GM19438 (cell line): Measurements from ENCODE around the gene COL20A1.

Experiments used
- ATAC-seq: cut with Tn5 transposase; IDR thresholded peaks from one replicate; pipeline ENCODE4 v1.9.1; 2021; ENCODE audit warnings: low read depth; ENCODE audit not compliant: unreplicated experiment

The COL20A1 gene

GRCh38 chr20:63357921-63358905 is 65.2 kb downstream of the COL20A1 start:
- ATAC-seq = no peak

DNA sequence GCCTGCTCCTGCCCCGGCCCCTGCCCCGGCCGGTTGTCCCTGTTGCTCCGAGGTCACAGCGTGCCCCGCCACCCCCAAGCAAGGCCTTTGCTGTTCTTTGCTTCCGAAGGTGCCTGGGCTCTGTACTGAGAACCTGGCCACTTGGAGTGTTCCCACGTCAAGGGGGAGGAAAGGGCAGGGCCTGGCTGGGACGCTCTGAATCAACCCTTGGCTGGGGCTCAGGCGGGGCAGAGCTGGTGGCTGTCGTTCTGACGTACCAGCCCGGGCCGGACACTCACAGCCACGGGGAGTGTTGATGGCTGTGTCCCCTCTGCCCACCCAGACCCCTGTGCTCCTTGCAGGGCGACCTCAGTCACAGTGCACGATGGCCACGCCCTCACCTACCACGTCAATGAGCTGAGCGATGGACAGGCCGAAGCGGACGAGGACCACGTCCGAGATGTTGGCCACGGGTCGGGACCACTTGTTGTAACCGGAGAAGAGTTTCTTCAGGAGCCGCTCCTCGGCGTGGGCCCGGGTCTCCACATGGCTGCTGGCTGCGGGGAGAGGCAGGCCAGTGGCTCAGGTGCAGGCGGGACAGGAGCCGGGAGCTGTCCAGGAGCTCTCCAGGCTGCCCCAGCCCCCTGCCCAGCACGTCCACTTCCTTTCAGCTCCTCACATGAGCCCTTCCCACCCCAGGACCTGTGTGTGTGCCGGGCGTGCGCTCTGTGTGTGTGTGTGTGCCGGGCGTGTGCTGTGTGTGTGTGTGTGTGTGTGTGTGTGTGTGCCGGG is 66.4 kb downstream of the COL20A1 start:
- no peak for ATAC-seq

- ATAC-seq = no peak
Measured at GRCh38 chr20:63359937-63360849, 67.2 kb downstream of the COL20A1 start.

DNA sequence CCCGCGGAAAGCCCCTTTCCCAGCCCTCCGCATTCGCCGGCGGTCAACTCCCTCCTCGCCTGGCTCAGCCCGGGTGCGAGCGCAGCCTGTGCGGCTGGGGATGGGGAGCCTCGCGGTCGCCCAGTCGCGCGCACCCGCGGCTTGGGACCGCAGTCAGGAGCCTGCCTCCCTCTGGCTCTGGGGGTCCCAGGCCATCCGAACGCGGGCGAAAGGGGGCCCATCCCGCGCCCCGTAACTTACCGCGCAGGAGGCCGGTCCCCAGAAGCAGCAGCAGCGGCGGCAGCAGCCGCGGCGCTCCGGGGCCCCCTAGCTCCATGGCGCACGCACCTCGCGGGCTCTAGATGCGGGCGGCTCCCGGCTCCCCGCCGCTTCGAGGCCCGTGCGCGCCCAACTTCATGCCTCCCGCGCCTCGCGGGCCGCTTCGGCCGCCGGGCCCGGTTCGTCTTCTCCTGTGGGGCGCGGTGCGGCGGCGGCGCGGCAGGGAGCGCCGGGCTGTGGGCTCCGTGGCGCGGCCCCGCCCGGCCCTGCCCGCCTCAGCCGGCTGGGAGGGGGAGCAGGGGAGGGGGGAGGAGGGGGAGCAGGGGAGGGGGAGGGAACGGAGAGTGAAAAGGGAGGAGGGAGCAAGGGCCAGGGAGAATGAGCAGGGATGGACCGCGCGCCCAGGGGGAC is 68.0 kb downstream of the COL20A1 start, which contains the start of gene CHRNA4:
TSS of gene CHRNA4 (minus strand) at position 500 of the 669 bp plus-strand sequence. CDS start at position 316, 184 bp downstream.
- no peak for ATAC-seq

- ATAC-seq = no peak
Measured at GRCh38 chr20:63361519-63362435, 68.8 kb downstream of the COL20A1 start.

- no peak for ATAC-seq
Measured at GRCh38 chr20:63362436-63363009, 69.5 kb downstream of the COL20A1 start.

GRCh38 chr20:63363013-63363957 is 70.3 kb downstream of the COL20A1 start:
- no peak for ATAC-seq

DNA sequence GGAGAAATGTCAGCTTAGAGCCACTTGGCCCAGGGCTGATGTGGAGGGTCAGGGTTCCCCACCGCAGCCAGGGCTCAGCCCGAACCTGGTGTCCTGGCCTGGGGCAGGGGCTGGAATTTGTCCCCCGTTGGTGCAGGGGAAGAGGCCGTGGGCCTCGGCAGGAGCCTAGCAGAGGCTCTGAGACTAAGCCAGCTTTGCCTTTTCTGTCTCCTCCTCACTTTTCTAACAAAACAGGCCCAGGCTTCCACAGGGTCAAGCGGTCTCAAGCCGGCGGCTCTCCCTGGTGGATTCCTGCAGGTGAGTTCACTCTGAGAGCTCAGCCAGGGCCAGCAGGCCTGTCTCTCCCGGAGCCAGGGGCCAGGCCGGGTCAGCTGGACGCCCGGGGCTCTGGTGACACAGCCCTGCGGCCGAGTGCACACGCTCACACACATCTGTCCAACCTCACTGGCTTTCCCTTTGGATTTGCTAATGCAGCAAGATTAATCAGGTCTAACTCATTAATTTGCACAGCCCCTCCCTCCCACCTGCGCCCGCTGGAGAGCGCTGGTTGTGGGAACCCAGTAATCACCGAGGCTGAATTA is 71.1 kb downstream of the COL20A1 start:
- no peak for ATAC-seq

- ATAC-seq = no peak
Measured at GRCh38 chr20:63364801-63365585, 72.0 kb downstream of the COL20A1 start.

DNA sequence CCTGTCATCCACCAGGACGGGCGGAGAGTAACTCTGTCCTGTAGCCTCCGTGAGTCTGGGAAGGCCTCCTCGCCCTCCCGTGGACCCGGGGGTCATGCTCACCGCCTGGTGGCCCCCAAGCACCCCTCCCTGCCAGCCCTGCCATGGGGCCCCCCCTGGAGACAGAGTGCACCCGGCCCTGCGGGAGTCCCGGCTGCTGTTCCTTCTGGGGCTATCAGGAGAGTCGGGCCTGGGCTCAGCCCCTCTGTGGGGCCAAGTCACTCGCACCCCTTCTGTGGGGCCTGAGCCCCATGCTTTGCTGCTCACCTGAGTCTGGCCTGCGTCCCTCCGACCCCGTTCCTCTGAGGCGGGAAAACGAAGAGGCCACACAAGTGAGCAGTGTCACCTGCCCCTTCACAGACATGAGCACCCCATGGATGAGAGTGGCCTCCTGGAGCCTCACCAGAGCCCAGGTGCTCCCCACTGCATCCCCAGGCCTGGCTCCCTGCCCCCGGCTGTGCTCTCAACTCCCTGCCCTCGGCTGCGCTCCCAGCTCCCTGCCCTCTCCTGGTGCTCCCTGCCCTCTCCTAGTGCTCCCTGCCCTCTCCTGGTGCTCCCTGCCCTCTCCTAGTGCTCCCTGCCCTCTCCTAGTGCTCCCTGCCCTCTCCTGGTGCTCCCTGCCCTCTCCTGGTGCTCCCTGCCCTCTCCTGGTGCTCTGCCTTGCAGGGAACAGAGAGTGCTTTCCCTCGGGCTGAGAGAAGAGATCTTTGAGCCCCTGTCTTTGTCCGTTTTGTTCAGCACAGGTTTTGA is 72.8 kb downstream of the COL20A1 start:
- ATAC-seq = no peak

GRCh38 chr20:63366390-63367365 is 73.7 kb downstream of the COL20A1 start:
- ATAC-seq = no peak

- no peak for ATAC-seq
Measured at GRCh38 chr20:63367446-63368055, 74.6 kb downstream of the COL20A1 start.

- no peak for ATAC-seq
Measured at GRCh38 chr20:63368151-63368550, 75.2 kb downstream of the COL20A1 start.

DNA sequence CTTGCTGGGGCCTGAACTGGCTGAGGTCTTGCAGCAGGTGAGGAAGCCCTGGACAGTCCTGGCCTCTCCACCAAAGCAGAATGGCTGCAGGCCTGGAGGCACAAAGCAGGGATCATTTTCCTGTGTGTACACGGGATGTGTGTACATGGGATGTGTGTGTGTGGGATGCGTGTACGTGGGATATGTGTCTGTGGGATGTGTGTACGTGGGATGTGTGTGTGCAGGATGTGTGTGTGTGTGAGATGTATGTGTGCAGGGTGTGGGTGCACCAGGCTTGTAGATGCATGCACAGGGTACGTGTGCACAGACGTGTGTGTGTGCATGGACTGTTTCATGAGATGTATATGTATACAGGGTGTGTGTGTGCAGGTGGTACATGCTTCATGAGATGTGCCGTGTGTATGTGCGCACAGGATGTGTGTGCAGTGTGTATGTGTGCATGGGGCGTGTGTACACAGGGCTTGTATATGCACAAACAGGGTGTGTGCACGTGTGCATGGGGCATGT is 76.1 kb downstream of the COL20A1 start:
- no peak for ATAC-seq
